A549 (cell line): ENCODE data around the gene MPPED2. TPM values are rescaled to one million over a fixed set of nuclear protein-coding genes. Genes with fewer than 3 reads are reported as not detected.

Experiments
- ATAC-seq, 2 experiments: fragments of 200-7000 bp in 1 of 2; fragments of >200 bp in 1 of 2; cut with Nextera tagmentation in 1 of 2; cut with Tn5 transposase in 1 of 2; 3 replicates each; pipeline versions ENCODE4 v1.8.0 to v1.9.1; 2018 to 2020; ENCODE audit warnings: mild to moderate bottlenecking in 1 of 2, moderate library complexity in 1 of 2
- CTCF ChIA-PET: fragments of 300-600 bp; sonication (Branson Sonifier 250); formaldehyde crosslinking; extraction: SDS; loops from one replicate; lab custom pipeline; 2021; ENCODE audit warnings: antibody characterized with exemption, inconsistent platforms; lab: Yijun Ruan, JAX
- POLR2A ChIA-PET: fragments of 350-600 bp; formaldehyde crosslinking; extraction: SDS; loops from one replicate; lab custom pipeline; 2021; ENCODE audit warnings: antibody characterized with exemption, inconsistent platforms; lab: Yijun Ruan, JAX
- DNase-seq, 2 experiments: peaks; one replicate each; pipeline versions ENCODE4 v3.0.0 to v3.0.0-alpha.2; 2011 to 2016; ENCODE audit warnings: low read depth in 1 of 2, low spot score in 1 of 2
- FAIRE-seq: peaks from 2 replicates; lab custom pipeline; 2011; peaks lifted over from hg19 to GRCh38; lab: Jason Lieb, UNC
- H3K27ac ChIP-seq, 2 experiments: fragments of >200 bp; sonication (Bioruptor Twin); formaldehyde crosslinking; 3 replicates each; pipeline ENCODE4 v1.5.1; 2016 to 2017
- H3K4me1 ChIP-seq: fragments of >200 bp; sonication (Bioruptor Twin); formaldehyde crosslinking; 3 replicates; pipeline ENCODE4 v1.6.1; 2016
- H3K4me2 ChIP-seq: fragments of >200 bp; sonication (Bioruptor Twin); formaldehyde crosslinking; 3 replicates; pipeline ENCODE4 v1.6.1; 2016
- H3K4me3 ChIP-seq: fragments of >200 bp; sonication (Bioruptor Twin); formaldehyde crosslinking; 3 replicates; pipeline ENCODE4 v1.5.1; 2016
- H3K9me3 ChIP-seq: fragments of >200 bp; sonication (Bioruptor Twin); formaldehyde crosslinking; 3 replicates; pipeline ENCODE4 v1.6.1; 2016
- CBX2 ChIP-seq: fragments of 200-600 bp; sonication (generic); IDR thresholded peaks from 2 replicates; pipeline ENCODE4 v1.6.1; 2016; ENCODE audit warnings: low read depth, mild to moderate bottlenecking, borderline replicate concordance
- CBX8 ChIP-seq: fragments of 200-600 bp; sonication (generic); IDR thresholded peaks from 2 replicates; pipeline ENCODE4 v1.6.1; 2016
- CHD4 ChIP-seq: fragments of 200-600 bp; sonication (generic); IDR thresholded peaks from 2 replicates; pipeline ENCODE4 v1.6.1; 2016; ENCODE audit warnings: antibody characterized with exemption, mild to moderate bottlenecking, borderline replicate concordance
- EHMT2 ChIP-seq: fragments of 200-600 bp; sonication (generic); IDR thresholded peaks from 2 replicates; pipeline ENCODE4 v1.6.1; 2016; ENCODE audit warnings: antibody characterized with exemption, low read depth, mild to moderate bottlenecking, moderate library complexity
- FOSB ChIP-seq: fragments of 250-450 bp; sonication (Bioruptor Pico); IDR thresholded peaks from 2 replicates; pipeline ENCODE4 v1.5.0; 2020; ENCODE audit warnings: mild to moderate bottlenecking, moderate library complexity
- FOSL2 ChIP-seq, 2 experiments: fragments of 450-650 bp in 1 of 2; fragments of >200 bp in 1 of 2; sonication (Bioruptor Twin) in 1 of 2; formaldehyde crosslinking; IDR thresholded peaks; 2 replicates each; pipeline versions ENCODE4 v1.5.0 to v1.6.1; 2016 to 2020; ENCODE audit warnings: mild to moderate bottlenecking in 1 of 2, moderate library complexity in 1 of 2
- FOXS1 ChIP-seq: fragments of 250-450 bp; sonication (Bioruptor Pico); IDR thresholded peaks from 2 replicates; pipeline ENCODE4 v1.5.0; 2020; ENCODE audit warnings: mild to moderate bottlenecking, moderate library complexity
- HEYL ChIP-seq: fragments of 250-450 bp; sonication (Bioruptor Pico); IDR thresholded peaks from 2 replicates; pipeline ENCODE4 v1.8.0; 2021; ENCODE audit warnings: mild to moderate bottlenecking, moderate library complexity
- HOXB5 ChIP-seq: fragments of 250-450 bp; sonication (Bioruptor Pico); IDR thresholded peaks from 2 replicates; pipeline ENCODE4 v1.5.0; 2020; ENCODE audit warnings: mild to moderate bottlenecking, moderate library complexity
- KDM1A ChIP-seq: fragments of 200-600 bp; sonication (generic); IDR thresholded peaks from 2 replicates; pipeline ENCODE4 v1.6.1; 2016; ENCODE audit warnings: low read depth, mild to moderate bottlenecking
- NFE2L2 ChIP-seq: fragments of 150-350 bp; conservative IDR thresholded peaks from 2 replicates; pipeline ENCODE4 v1.6.1; 2014; ENCODE audit warnings: low read length
- NR3C1 ChIP-seq: fragments of >200 bp; sonication (Bioruptor Twin); formaldehyde crosslinking; IDR thresholded peaks from 3 replicates; pipeline ENCODE4 v1.6.1; 2017
- POLR2AphosphoS2 ChIP-seq: conservative IDR thresholded peaks from 2 replicates; pipeline ENCODE4 v1.6.1; 2012; ENCODE audit warnings: low read length, improper control_type of control experiment, inconsistent platforms
- RAD21 ChIP-seq, 2 experiments: fragments of >200 bp in 1 of 2; sonication (Bioruptor Twin) in 1 of 2; formaldehyde crosslinking in 1 of 2; IDR thresholded peaks in 1 of 2; conservative IDR thresholded peaks in 1 of 2; 2 replicates in 1 of 2; 3 replicates in 1 of 2; pipeline ENCODE4 v1.6.1; 2012 to 2018; ENCODE audit warnings: inconsistent platforms in 1 of 2
- RARB ChIP-seq: fragments of 250-450 bp; sonication (Bioruptor Pico); IDR thresholded peaks from 2 replicates; pipeline ENCODE4 v1.8.0; 2021; ENCODE audit warnings: mild to moderate bottlenecking, moderate library complexity
- RCOR1 ChIP-seq: fragments of 150-350 bp; IDR thresholded peaks from 2 replicates; pipeline ENCODE4 v1.6.1; 2014; ENCODE audit warnings: antibody characterized with exemption, low read length, low read depth
- RFX5 ChIP-seq: fragments of 450-650 bp; IDR thresholded peaks from 2 replicates; pipeline ENCODE4 v1.7.1; 2014; ENCODE audit warnings: antibody characterized with exemption, mild to moderate bottlenecking, moderate library complexity
- RNF2 ChIP-seq: fragments of 200-600 bp; sonication (generic); IDR thresholded peaks from 2 replicates; pipeline ENCODE4 v1.6.1; 2016; ENCODE audit warnings: low read depth, mild to moderate bottlenecking, antibody characterized with exemption, moderate library complexity, borderline replicate concordance
- SMC3 ChIP-seq: fragments of >200 bp; sonication (Bioruptor Twin); formaldehyde crosslinking; IDR thresholded peaks from 3 replicates; pipeline ENCODE4 v1.6.1; 2018; ENCODE audit warnings: inconsistent platforms
- SREBF2 ChIP-seq: fragments of 450-650 bp; IDR thresholded peaks from 2 replicates; pipeline ENCODE4 v1.6.1; 2014; ENCODE audit warnings: mild to moderate bottlenecking, moderate library complexity
- TFCP2L1 ChIP-seq: fragments of 250-450 bp; sonication (Bioruptor Pico); IDR thresholded peaks from 2 replicates; pipeline ENCODE4 v1.5.0; 2021; ENCODE audit warnings: mild to moderate bottlenecking
- TP53 ChIP-seq: fragments of 250-450 bp; sonication (Bioruptor Pico); IDR thresholded peaks from 2 replicates; pipeline ENCODE4 v1.5.0; 2021; ENCODE audit warnings: mild to moderate bottlenecking, moderate library complexity
- ZC3H11A ChIP-seq: fragments of 450-650 bp; IDR thresholded peaks from 2 replicates; pipeline ENCODE4 v1.6.1; 2014; ENCODE audit warnings: antibody characterized with exemption, mild to moderate bottlenecking
- ZNF302 ChIP-seq: fragments of 250-450 bp; sonication (Bioruptor Pico); IDR thresholded peaks from 2 replicates; pipeline ENCODE4 v1.9.0; 2021; ENCODE audit warnings: inconsistent platforms, mild to moderate bottlenecking, moderate library complexity
- WGBS: methylation state at CpG from one replicate; pipeline ENCODE4 v1.1.6; 2017; ENCODE audit errors: missing lambda C conversion rate; 5-methylcytosine and 5-hydroxymethylcytosine counted together
- polyA plus RNA-seq, 4 experiments: library from polyadenylated mRNA; depleted of rRNA in 3 of 4; stranded (reverse); fragments of >200 nt; fragmentation: RNase III in 1 of 4; extraction: RNeasy Plus Mini Kit Qiagen cat#74134 plus additional on column Dnase treatment in 1 of 4; gene quantifications; 2 replicates in 3 of 4; 3 replicates in 1 of 4; pipeline ENCODE4 v1.2.3, GENCODE V29; 2011 to 2017
- TF ChIP-seq, protein P1 (sequence below): IDR thresholded peaks from 2 replicates; pipeline ENCODE4 v1.6.1; 2012; ENCODE audit warnings: low read depth, borderline replicate concordance

MPPED2 gene
- polyA plus RNA-seq, 2 of the 4 experiments (the other 2 are of a cell fraction): not detected

GRCh38 chr11:30387891-30388861 is 198.0 kb downstream of the MPPED2 start:
- TF ChIP-seq CBX2 (no peak), CHD4 (no peak), RARB (CRISPR knock-in tag) (no peak), RFX5 (no peak), HEYL (no peak), SMC3 (no peak)
- H3K4me2 ChIP-seq: no peak overlapping the region
- H3K4me1 ChIP-seq: no peaks in the 10 kb centered on the region
- no peak overlapping the region for H3K27ac ChIP-seq
- WGBS: 32% methylated on average over 17 of the region's 19 CpGs
- POLR2A ChIA-PET: no interaction called here
- no peaks in the 10 kb centered on the region for H3K9me3 ChIP-seq
- H3K4me3 ChIP-seq: no peak overlapping the region
- ATAC-seq (no peak), DNase-seq (no peak), FAIRE-seq (no peak)
- CTCF ChIA-PET: no interaction called here

- POLR2A ChIA-PET: no interaction called here
- no peak for DNase-seq
- TF ChIP-seq RAD21 (conservative IDR thresholded peaks at IDR 0.05 in 1 of 2, IDR thresholded peaks at IDR 0.05 in 1 of 2) (no peak), RCOR1 (no peak), EHMT2 (no peak), FOXS1 (CRISPR knock-in tag) (no peak), NFE2L2 (no peak), RNF2 (no peak), ZNF302 (CRISPR knock-in tag) (no peak), HEYL (no peak), RARB (CRISPR knock-in tag) (no peak), TP53 (CRISPR knock-in tag) (no peak), KDM1A (no peak), RFX5 (no peak), POLR2AphosphoS2 (no peak), SREBF2 (no peak), CBX8 (no peak), NR3C1 (no peak), FOSL2 (IDR thresholded peaks at IDR 0.05) (no peak), FOSL2 (CRISPR knock-in tag; IDR thresholded peaks at IDR 0.05) (no peak), FOSB (CRISPR knock-in tag) (no peak)
- TF ChIP-seq, protein P1, sequence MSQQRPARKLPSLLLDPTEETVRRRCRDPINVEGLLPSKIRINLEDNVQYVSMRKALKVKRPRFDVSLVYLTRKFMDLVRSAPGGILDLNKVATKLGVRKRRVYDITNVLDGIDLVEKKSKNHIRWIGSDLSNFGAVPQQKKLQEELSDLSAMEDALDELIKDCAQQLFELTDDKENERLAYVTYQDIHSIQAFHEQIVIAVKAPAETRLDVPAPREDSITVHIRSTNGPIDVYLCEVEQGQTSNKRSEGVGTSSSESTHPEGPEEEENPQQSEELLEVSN: no peak
- TF ChIP-seq, all 56 proteins: peak for 0
- no peak for FAIRE-seq
- CTCF ChIA-PET: no interaction called here
- H3K9me3 ChIP-seq: no peaks in the 10 kb centered on the region
- WGBS: 17% methylated on average over 2 of the region's 2 CpGs
- no peak overlapping the region for H3K27ac ChIP-seq
- no peak overlapping the region for H3K4me3 ChIP-seq
- ATAC-seq: no peak
- H3K4me2 ChIP-seq: no peak overlapping the region
- no peaks in the 10 kb centered on the region for H3K4me1 ChIP-seq
Measured at GRCh38 chr11:30381879-30382278, 204.3 kb downstream of the MPPED2 start.

GRCh38 chr11:30380846-30381245 is 205.3 kb downstream of the MPPED2 start:
- DNase-seq: no peak
- H3K4me2 ChIP-seq: no peak overlapping the region
- no peak overlapping the region for H3K4me3 ChIP-seq
- TF ChIP-seq ZC3H11A: no peak
- TF ChIP-seq CBX2: no peak
- TF ChIP-seq TFCP2L1: no peak
- no peak for TF ChIP-seq RNF2
- no peak for TF ChIP-seq HOXB5 (CRISPR knock-in tag)
- no peaks in the 10 kb centered on the region for H3K9me3 ChIP-seq
- H3K4me1 ChIP-seq: no peaks in the 10 kb centered on the region
- no peak for ATAC-seq
- POLR2A ChIA-PET: no interaction called here
- H3K27ac ChIP-seq: no peak overlapping the region
- FAIRE-seq: no peak
- CTCF ChIA-PET: no interaction called here
